Upper lobe of left lung (tissue), 6 donors: ENCODE data around the gene KRTDAP. TPM values are rescaled to one million over a fixed set of nuclear protein-coding genes. Genes with fewer than 3 reads are reported as not detected.

ENCODE experiments used
- ATAC-seq, 2 donors: fragments of 200-7000 bp; cut with Tn5 transposase; one replicate each; pipeline ENCODE4 v1.9.1; 2022; ENCODE audit warnings: mild to moderate bottlenecking in 2 of 2, moderate library complexity in 2 of 2; ENCODE audit not compliant: low FRiP score in 2 of 2
- DNase-seq, 2 donors: peaks; one replicate each; pipeline ENCODE4 v3.0.0-alpha.2; 2019 to 2020
- H3K27ac ChIP-seq, 4 donors: fragments of 200-600 bp; sonication (generic); one replicate each; pipeline ENCODE4 v1.5.1; 2016 to 2019
- H3K27me3 ChIP-seq, 4 donors: fragments of 200-600 bp; sonication (generic); one replicate each; pipeline ENCODE4 v1.5.1; 2017 to 2019
- H3K36me3 ChIP-seq, 4 donors: fragments of 200-600 bp; sonication (generic); one replicate each; pipeline ENCODE4 v1.5.1; 2016 to 2019
- H3K4me1 ChIP-seq, 4 donors: fragments of 200-600 bp; sonication (generic); one replicate each; pipeline ENCODE4 v1.5.1; 2018 to 2019
- H3K4me3 ChIP-seq, 4 donors: fragments of 200-600 bp; sonication (generic); one replicate each; pipeline ENCODE4 v1.5.1; 2017 to 2019; ENCODE audit warnings: mild to moderate bottlenecking in 2 of 4, moderate library complexity in 1 of 4
- H3K9me3 ChIP-seq, 4 donors: fragments of 200-600 bp; sonication (generic); one replicate each; pipeline ENCODE4 v1.5.1; 2018 to 2019
- CTCF ChIP-seq, 6 experiments: fragments of 450-650 bp in 4 of 6; fragments of 200-600 bp in 2 of 6; sonication (generic) in 2 of 6; IDR thresholded peaks; one replicate each; pipeline ENCODE4 v1.5.1; 2016 to 2019; ENCODE audit warnings: antibody characterized with exemption in 6 of 6
- EP300 ChIP-seq, 4 donors: sonication (generic); formaldehyde crosslinking; IDR thresholded peaks; one replicate each; pipeline ENCODE4 v1.5.1; 2017; ENCODE audit warnings: antibody characterized with exemption in 4 of 4, control low read depth in 2 of 4
- POLR2A ChIP-seq, 4 donors: fragments of 450-650 bp; IDR thresholded peaks; one replicate each; pipeline ENCODE4 v1.5.1; 2016 to 2017; ENCODE audit warnings: antibody characterized with exemption in 4 of 4, mild to moderate bottlenecking in 2 of 4
- POLR2AphosphoS5 ChIP-seq, 2 donors: sonication (generic); formaldehyde crosslinking; IDR thresholded peaks; one replicate each; pipeline ENCODE4 v1.5.1; 2017; ENCODE audit warnings: antibody characterized with exemption in 2 of 2
- WGBS, 2 donors: methylation state at CpG; one replicate each; pipeline ENCODE4 v1.1.5; 2017 to 2018; 5-methylcytosine and 5-hydroxymethylcytosine counted together
- total RNA-seq, 6 donors: library from RNA; depleted of rRNA in 4 of 6; stranded (reverse); fragments of >200 nt in 4 of 6; gene quantifications; one replicate each; pipeline versions ENCODE4 v1.1.0 to v1.2.1, GENCODE V29; 2016 to 2021
- donor health status: DM: no; HTN: no; CAD: no; lungs with moderate emphysema.
- donor health status: DM: no; HTN: yes; CAD: no; lungs with severe emphysema.

The KRTDAP gene
- total RNA-seq, 6 donors from 2014 or later, result 0.61 TPM; not detected in 5

GRCh38 chr19:35521124-35521743 lies 31.0 kb upstream of the KRTDAP start:
- no peak for TF ChIP-seq EP300 (IDR thresholded peaks at IDR 0.05)
- TF ChIP-seq POLR2A (IDR thresholded peaks at IDR 0.05), result no peak
- TF ChIP-seq POLR2AphosphoS5 (IDR thresholded peaks at IDR 0.05), result no peak
- no peak for TF ChIP-seq CTCF (IDR thresholded peaks at IDR 0.05)
- WGBS, 2 donors, result 69 to 76% methylated on average over 7 to 16 of the region's 16 CpGs
- Histone ChIP-seq H3K27me3 (peaks cover 0 to 4% (median 0%) of the 10 kb centered on the region in 4 donors), H3K4me1 (no peaks in the 10 kb centered on the region), H3K27ac (no peak overlapping the region), H3K9me3 (no peaks in the 10 kb centered on the region), H3K4me3 (no peak overlapping the region), H3K36me3 (no peaks in the 10 kb centered on the region)
- no peak for ATAC-seq
- no peak for DNase-seq

GRCh38 chr19:35519291-35519690 lies 29.0 kb upstream of the KRTDAP start:
- H3K27me3 ChIP-seq, result no peaks in the 10 kb centered on the region
- no peak overlapping the region for H3K4me3 ChIP-seq
- no peak for TF ChIP-seq EP300 (IDR thresholded peaks at IDR 0.05)
- no peak for TF ChIP-seq POLR2AphosphoS5 (IDR thresholded peaks at IDR 0.05)
- TF ChIP-seq CTCF (IDR thresholded peaks at IDR 0.05), result no peak
- no peak for TF ChIP-seq POLR2A (IDR thresholded peaks at IDR 0.05)
- DNase-seq (no peak), ATAC-seq (no peak)
- WGBS, 2 donors, result 54 to 60% methylated on average over 7 of the region's 7 CpGs
- H3K9me3 ChIP-seq, result no peaks in the 10 kb centered on the region
- no peaks in the 10 kb centered on the region for H3K36me3 ChIP-seq
- H3K4me1 ChIP-seq, result peaks cover 0 to 2% (median 0%) of the 10 kb centered on the region in 4 donors
- no peak overlapping the region for H3K27ac ChIP-seq

GRCh38 chr19:35518313-35518712 lies 28.0 kb upstream of the KRTDAP start:
- peaks cover 0 to 7% (median 0%) of the 10 kb centered on the region in 4 donors for H3K4me1 ChIP-seq
- 46% methylated on average over 5 to 6 of the region's 6 CpGs for WGBS, 2 donors
- no peaks in the 10 kb centered on the region for H3K27me3 ChIP-seq
- H3K27ac ChIP-seq, result no peak overlapping the region
- H3K36me3 ChIP-seq, result no peaks in the 10 kb centered on the region
- ATAC-seq (no peak), DNase-seq (peak in 1 of 2 donors; percentile 35)
- TF ChIP-seq EP300 (IDR thresholded peaks at IDR 0.05) (peak in 1 of 4 donors; percentile 17), POLR2AphosphoS5 (IDR thresholded peaks at IDR 0.05) (peak in 1 of 2 donors; percentile 34), CTCF (IDR thresholded peaks at IDR 0.05) (no peak), POLR2A (IDR thresholded peaks at IDR 0.05) (no peak)
- H3K9me3 ChIP-seq, result no peaks in the 10 kb centered on the region
- no peak overlapping the region for H3K4me3 ChIP-seq

- no peaks in the 10 kb centered on the region for H3K9me3 ChIP-seq
- ATAC-seq (no peak), DNase-seq (no peak)
- no peak overlapping the region for H3K4me3 ChIP-seq
- H3K27ac ChIP-seq, result no peak overlapping the region
- H3K4me1 ChIP-seq, result peaks cover 0 to 7% (median 0%) of the 10 kb centered on the region in 4 donors
- no peaks in the 10 kb centered on the region for H3K27me3 ChIP-seq
- WGBS, 2 donors, result 82 to 85% methylated on average over 2 of the region's 2 CpGs
- no peaks in the 10 kb centered on the region for H3K36me3 ChIP-seq
- TF ChIP-seq POLR2A (IDR thresholded peaks at IDR 0.05) (no peak), CTCF (IDR thresholded peaks at IDR 0.05) (no peak), POLR2AphosphoS5 (IDR thresholded peaks at IDR 0.05) (no peak), EP300 (IDR thresholded peaks at IDR 0.05) (no peak)
Observed at GRCh38 chr19:35517342-35517741, 27.1 kb upstream of the KRTDAP start.

GRCh38 chr19:35516310-35516709 lies 26.0 kb upstream of the KRTDAP start:
- H3K36me3 ChIP-seq, result no peaks in the 10 kb centered on the region
- TF ChIP-seq EP300 (IDR thresholded peaks at IDR 0.05) (no peak), POLR2A (IDR thresholded peaks at IDR 0.05) (no peak), POLR2AphosphoS5 (IDR thresholded peaks at IDR 0.05) (no peak), CTCF (IDR thresholded peaks at IDR 0.05) (no peak)
- no peak overlapping the region for H3K27ac ChIP-seq
- no peaks in the 10 kb centered on the region for H3K27me3 ChIP-seq
- WGBS, 2 donors, result 82 to 96% methylated on average over 3 of the region's 3 CpGs
- DNase-seq (no peak), ATAC-seq (no peak)
- H3K9me3 ChIP-seq, result no peaks in the 10 kb centered on the region
- no peak overlapping the region for H3K4me3 ChIP-seq
- H3K4me1 ChIP-seq, result peaks cover 0 to 7% (median 0%) of the 10 kb centered on the region in 4 donors
